IMR-90 (cell line): Measurements from ENCODE around the gene SLIT3. TPM values are rescaled to one million over a fixed set of nuclear protein-coding genes. Genes with fewer than 3 reads are reported as not detected.

Source experiments
- ATAC-seq: fragments of 200-7000 bp; cut with Tn5 transposase; 2 replicates; pipeline ENCODE4 v1.9.1; 2020; ENCODE audit warnings: low read depth, mild to moderate bottlenecking, moderate library complexity
- BruUV-seq: library from RNA; stranded (reverse); fragments of 400-500 nt; replicated peaks from 2 replicates; lab custom pipeline; 2021; lab: Mats Ljungman, UMichigan
- CTCF ChIA-PET: fragments of 300-600 bp; formaldehyde crosslinking; extraction: SDS; loops from one replicate; lab custom pipeline; 2021; ENCODE audit warnings: antibody characterized with exemption; lab: Yijun Ruan, JAX
- POLR2A ChIA-PET: fragments of 300-600 bp; sonication (Branson Sonifier 250); formaldehyde crosslinking; loops from one replicate; lab custom pipeline; 2022; ENCODE audit warnings: antibody characterized with exemption; ENCODE audit not compliant: unreplicated experiment; lab: Charles Lee
- DNase-seq: peaks from one replicate; pipeline ENCODE4 v3.0.0; 2013
- H2AFZ ChIP-seq: replicated peaks from 2 replicates; pipeline ENCODE3; 2013; ENCODE audit warnings: low read length, mild to moderate bottlenecking; ENCODE audit not compliant: poor library complexity
- H2AK5ac ChIP-seq: 2 replicates; pipeline ENCODE4 v1.6.1; 2013; ENCODE audit warnings: low read depth, low read length, inconsistent platforms
- H2AK9ac ChIP-seq: replicated peaks from 2 replicates; pipeline ENCODE3; 2013; ENCODE audit warnings: mild to moderate bottlenecking, low read depth, low read length, moderate library complexity; ENCODE audit not compliant: poor library complexity
- H2BK120ac ChIP-seq: 2 replicates; pipeline ENCODE4 v1.6.1; 2013; ENCODE audit warnings: low read depth, low read length, inconsistent platforms
- H2BK15ac ChIP-seq: 3 replicates; pipeline ENCODE4 v1.6.1; 2013; ENCODE audit warnings: low read depth, low read length, inconsistent platforms
- H2BK20ac ChIP-seq: 2 replicates; pipeline ENCODE4 v1.6.1; 2013; ENCODE audit warnings: low read depth, mild to moderate bottlenecking, inconsistent platforms, low read length, moderate library complexity
- H2BK5ac ChIP-seq: 2 replicates; pipeline ENCODE4 v1.6.1; 2013; ENCODE audit warnings: mild to moderate bottlenecking, low read depth, low read length, inconsistent platforms; ENCODE audit not compliant: poor library complexity, severe bottlenecking
- H3K14ac ChIP-seq: replicated peaks from 2 replicates; pipeline ENCODE4 v1.6.1; 2013; ENCODE audit warnings: low read depth, low read length, inconsistent platforms
- H3K18ac ChIP-seq: 2 replicates; pipeline ENCODE4 v1.6.1; 2013; ENCODE audit warnings: low read depth, low read length, control low read depth
- H3K23ac ChIP-seq: 2 replicates; pipeline ENCODE4 v1.6.1; 2013; ENCODE audit warnings: low read depth, low read length, inconsistent platforms
- H3K27ac ChIP-seq: 2 replicates; pipeline ENCODE4 v1.5.1; 2013; ENCODE audit warnings: mild to moderate bottlenecking, control low read depth, low read length; ENCODE audit not compliant: insufficient read depth
- H3K27me3 ChIP-seq: 2 replicates; pipeline ENCODE4 v1.6.1; 2013; ENCODE audit warnings: low read length; ENCODE audit not compliant: control insufficient read depth, insufficient read depth
- H3K36me3 ChIP-seq: 2 replicates; pipeline ENCODE4 v1.6.1; 2013; ENCODE audit warnings: low read length, mixed read lengths; ENCODE audit not compliant: control insufficient read depth, insufficient read depth
- H3K4ac ChIP-seq: 2 replicates; pipeline ENCODE4 v1.6.1; 2013; ENCODE audit warnings: low read depth, low read length, inconsistent platforms
- H3K4me1 ChIP-seq: 2 replicates; pipeline ENCODE4 v1.6.1; 2013; ENCODE audit warnings: low read length, mixed read lengths; ENCODE audit not compliant: control insufficient read depth, insufficient read depth
- H3K4me2 ChIP-seq: 2 replicates; pipeline ENCODE4 v1.6.1; 2013; ENCODE audit warnings: low read depth, mild to moderate bottlenecking, control low read depth, low read length, moderate library complexity
- H3K4me3 ChIP-seq: 2 replicates; pipeline ENCODE4 v1.5.1; 2013; ENCODE audit warnings: low read depth, mild to moderate bottlenecking, control low read depth, low read length, moderate library complexity; ENCODE audit not compliant: insufficient read depth
- H3K56ac ChIP-seq: 2 replicates; pipeline ENCODE4 v1.6.1; 2013; ENCODE audit warnings: low read length, inconsistent platforms; ENCODE audit not compliant: insufficient read depth; ENCODE audit errors: extremely low read depth
- H3K79me1 ChIP-seq, 2 experiments: 2 replicates each; pipeline ENCODE4 v1.6.1; 2013; ENCODE audit warnings: low read length in 2 of 2, inconsistent platforms in 1 of 2, low read depth in 1 of 2
- H3K9ac ChIP-seq: 2 replicates; pipeline ENCODE4 v1.6.1; 2013; ENCODE audit warnings: low read depth, low read length, control low read depth
- H3K9me1 ChIP-seq: 2 replicates; pipeline ENCODE4 v1.6.1; 2013; ENCODE audit warnings: low read length, inconsistent platforms; ENCODE audit not compliant: insufficient read depth
- H3K9me3 ChIP-seq: 2 replicates; pipeline ENCODE4 v1.6.1; 2013; ENCODE audit warnings: low read length; ENCODE audit not compliant: control insufficient read depth, insufficient read depth
- H4K20me1 ChIP-seq: 2 replicates; pipeline ENCODE4 v1.6.1; 2013; ENCODE audit warnings: low read length, inconsistent platforms; ENCODE audit not compliant: insufficient read depth
- H4K5ac ChIP-seq: 2 replicates; pipeline ENCODE4 v1.6.1; 2013; ENCODE audit warnings: mild to moderate bottlenecking, low read depth, low read length, control low read depth
- H4K8ac ChIP-seq, 2 experiments: 2 replicates each; pipeline ENCODE4 v1.6.1; 2013; ENCODE audit warnings: low read depth in 2 of 2, low read length in 2 of 2, control low read depth in 1 of 2, inconsistent platforms in 1 of 2
- H4K91ac ChIP-seq: 2 replicates; pipeline ENCODE4 v1.6.1; 2013; ENCODE audit warnings: low read depth, low read length, inconsistent platforms; ENCODE audit not compliant: insufficient read depth
- POLR2A ChIP-seq: IDR thresholded peaks from 2 replicates; pipeline ENCODE4 v1.6.1; 2012; ENCODE audit warnings: mild to moderate bottlenecking, low read depth, low read length
- RAD21 ChIP-seq: IDR thresholded peaks from 2 replicates; pipeline ENCODE4 v1.6.1; 2012; ENCODE audit warnings: low read length, improper control_type of control experiment
- WGBS, 2 experiments: methylation state at CpG; one replicate each; pipeline versions ENCODE4 v1.1.5 to v1.1.7; 2013; ENCODE audit warnings: missing lambda C conversion rate in 2 of 2; ENCODE audit not compliant: insufficient read length in 1 of 2; ENCODE audit errors: extremely low coverage in 2 of 2; 5-methylcytosine and 5-hydroxymethylcytosine counted together
- dilution Hi-C: fragments of 300-500 bp; cut with HindIII; formaldehyde crosslinking; loops from one replicate; pipeline ENCODE4 v1.14.3; 2018; ENCODE audit warnings: low sequenced_read_pairs; ENCODE audit not compliant: unreplicated experiment
- in situ Hi-C: fragments of 300-500 bp; cut with MboI; formaldehyde crosslinking; loops from 3 replicates; pipeline ENCODE4 v1.14.3; 2019; ENCODE audit warnings: low sequenced_read_pairs, inconsistent platforms, mixed read lengths
- intact Hi-C: fragments of 100-400 bp; cut with micrococcal nuclease; formaldehyde crosslinking; loops from 2 replicates; pipeline ENCODE4 v1.10.0; 2022
- polyA plus RNA-seq, 3 experiments: library from polyadenylated mRNA; depleted of rRNA; stranded (reverse); fragments of >200 nt; gene quantifications; 2 replicates each; pipeline ENCODE4 v1.2.3, GENCODE V29; 2012; ENCODE audit warnings: low replicate concordance in 1 of 3
- total RNA-seq: library from RNA; depleted of rRNA; stranded (reverse); fragments of >200 nt; gene quantifications from 2 replicates; pipeline ENCODE4 v1.2.3, GENCODE V29; 2012

The SLIT3 gene
- total and polyA plus RNA-seq, 2 of the 4 experiments (the other 2 are of a cell fraction), result 0.18 to 0.50 TPM

GRCh38 chr5:168693883-168694282 is 607.1 kb downstream of the SLIT3 start:
- ATAC-seq (no peak), DNase-seq (no peak)
- ChIA-PET CTCF (no interaction called here), POLR2A (no interaction called here)
- intact Hi-C loops, result no loop called here
- no CpG with 5 or more reads among the region's 3 CpGs for WGBS, 2 experiments
- Histone ChIP-seq H3K14ac (no peak overlapping the region), H4K20me1 (no peaks in the 10 kb centered on the region), H2BK15ac (no peak overlapping the region), H2BK20ac (no peak overlapping the region), H4K5ac (no peak overlapping the region), H3K4me2 (no peak overlapping the region), H3K9me1 (no peaks in the 10 kb centered on the region), H4K8ac (no peak overlapping the region), H3K4me1 (no peaks in the 10 kb centered on the region), H3K4ac (no peak overlapping the region), H2BK5ac (no peak overlapping the region), H3K4me3 (no peak overlapping the region), H2AFZ (no peak overlapping the region), H3K56ac (no peak overlapping the region), H3K27me3 (peaks cover 5% of the 10 kb centered on the region), H3K23ac (no peak overlapping the region), H2AK9ac (no peak overlapping the region), H3K36me3 (no peaks in the 10 kb centered on the region), H3K79me1 (no peaks in the 10 kb centered on the region), H3K9ac (no peak overlapping the region), H2BK120ac (no peak overlapping the region), H2AK5ac (no peak overlapping the region), H4K91ac (no peak overlapping the region), H3K27ac (no peak overlapping the region), H3K18ac (no peak overlapping the region), H3K9me3 (no peaks in the 10 kb centered on the region)
- dilution Hi-C loops, result no loop called here
- in situ Hi-C loops, result loop anchor here (25.0 kb wide), 1 partner anchor 868 kb away; no protein-coding TSS in a partner anchor
- TF ChIP-seq RAD21, result no peak
- TF ChIP-seq POLR2A, result no peak
- BruUV-seq, result no TSS peak
